ENCODE results near the gene NOTCH2NLA.
"Not testable (repeated sequence)": the region's sequence is repeated elsewhere in the genome, so short reads cannot be mapped to it uniquely, and the experiment has no call there.

GRCh38 chr1:146257992-146258552 is 29.3 kb upstream of the NOTCH2NLA start:
- not testable (repeated sequence) for TF ChIP-seq POLR2A, POLR2AphosphoS5, POU2F2 (IDR thresholded peaks at IDR 0.05; ENCODE audit: low read depth, low read length)

Data from GM12891 (cell line).